ENCODE measurements around the gene ING3. TPM values are rescaled to one million over a fixed set of nuclear protein-coding genes. Genes with fewer than 3 reads are reported as not detected.

Gene ING3
- total RNA-seq, 4 donors from 2014 or later = 11.2 to 23.0 (median 16.7) TPM

DNA sequence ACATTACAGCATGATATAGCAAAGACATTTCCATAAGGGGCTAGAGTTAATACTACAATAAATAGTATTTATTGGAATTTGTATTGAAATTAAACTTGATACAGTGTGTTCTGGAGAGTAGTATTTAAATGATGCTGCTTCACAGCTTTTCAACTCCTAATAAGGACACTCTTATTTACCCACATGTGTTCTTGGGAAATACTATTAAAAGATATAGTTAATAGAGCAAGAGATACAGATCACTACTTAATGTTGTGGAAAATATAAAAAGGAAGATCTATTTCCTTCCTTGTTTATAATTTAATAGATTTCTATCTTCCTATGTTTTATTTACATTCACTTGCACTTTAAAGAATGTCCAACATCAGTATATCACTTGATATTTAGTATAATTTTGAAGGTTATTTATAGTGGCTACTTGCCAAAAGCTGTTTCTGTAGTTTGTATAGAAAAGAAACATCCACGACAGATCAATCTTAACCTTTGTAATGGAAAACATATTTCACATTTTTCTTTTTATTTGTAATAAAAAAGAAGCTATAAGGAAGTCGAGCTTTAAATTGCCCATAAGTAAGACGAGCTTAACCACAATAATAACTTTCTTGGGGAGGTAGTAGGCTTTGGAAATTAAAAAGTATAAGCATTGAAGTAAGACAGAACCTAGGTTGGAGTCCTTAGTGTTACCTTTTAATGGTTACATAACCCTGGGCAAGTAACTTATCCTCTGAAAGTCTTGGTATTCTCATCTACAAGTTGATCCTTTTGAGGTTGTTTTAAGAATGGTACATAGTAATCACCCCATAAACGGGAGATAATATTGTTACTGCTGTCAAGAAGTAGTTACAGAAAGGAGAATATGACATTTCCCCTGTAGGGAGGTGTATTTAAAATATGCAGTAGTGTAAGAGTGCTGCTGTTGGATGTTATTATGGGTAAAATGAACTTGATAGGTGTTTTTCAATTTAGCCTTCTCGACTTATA, 70.7 kb downstream of the ING3 start:
- no peak for TF ChIP-seq EP300 (IDR thresholded peaks at IDR 0.05)
- no peak for TF ChIP-seq POLR2AphosphoS5 (IDR thresholded peaks at IDR 0.05)
- TF ChIP-seq, protein P1, sequence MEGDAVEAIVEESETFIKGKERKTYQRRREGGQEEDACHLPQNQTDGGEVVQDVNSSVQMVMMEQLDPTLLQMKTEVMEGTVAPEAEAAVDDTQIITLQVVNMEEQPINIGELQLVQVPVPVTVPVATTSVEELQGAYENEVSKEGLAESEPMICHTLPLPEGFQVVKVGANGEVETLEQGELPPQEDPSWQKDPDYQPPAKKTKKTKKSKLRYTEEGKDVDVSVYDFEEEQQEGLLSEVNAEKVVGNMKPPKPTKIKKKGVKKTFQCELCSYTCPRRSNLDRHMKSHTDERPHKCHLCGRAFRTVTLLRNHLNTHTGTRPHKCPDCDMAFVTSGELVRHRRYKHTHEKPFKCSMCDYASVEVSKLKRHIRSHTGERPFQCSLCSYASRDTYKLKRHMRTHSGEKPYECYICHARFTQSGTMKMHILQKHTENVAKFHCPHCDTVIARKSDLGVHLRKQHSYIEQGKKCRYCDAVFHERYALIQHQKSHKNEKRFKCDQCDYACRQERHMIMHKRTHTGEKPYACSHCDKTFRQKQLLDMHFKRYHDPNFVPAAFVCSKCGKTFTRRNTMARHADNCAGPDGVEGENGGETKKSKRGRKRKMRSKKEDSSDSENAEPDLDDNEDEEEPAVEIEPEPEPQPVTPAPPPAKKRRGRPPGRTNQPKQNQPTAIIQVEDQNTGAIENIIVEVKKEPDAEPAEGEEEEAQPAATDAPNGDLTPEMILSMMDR (IDR thresholded peaks at IDR 0.05) = no peak
- no peak for TF ChIP-seq POLR2A (IDR thresholded peaks at IDR 0.05)
- Histone ChIP-seq H3K4me3 (no peak overlapping the region), H3K27me3 (no peaks in the 10 kb centered on the region), H3K27ac (peak overlapping the region; percentile 23 to 58 (median 36)), H3K9me3 (no peaks in the 10 kb centered on the region), H3K4me1 (peaks cover 12 to 84% (median 14%) of the 10 kb centered on the region in 3 donors), H3K36me3 (no peaks in the 10 kb centered on the region)
- no peak for ATAC-seq
- WGBS, 2 donors (ENCODE audit: low coverage in 1 of 2) = 50 to 59% methylated on average over 5 of the region's 5 CpGs

DNA sequence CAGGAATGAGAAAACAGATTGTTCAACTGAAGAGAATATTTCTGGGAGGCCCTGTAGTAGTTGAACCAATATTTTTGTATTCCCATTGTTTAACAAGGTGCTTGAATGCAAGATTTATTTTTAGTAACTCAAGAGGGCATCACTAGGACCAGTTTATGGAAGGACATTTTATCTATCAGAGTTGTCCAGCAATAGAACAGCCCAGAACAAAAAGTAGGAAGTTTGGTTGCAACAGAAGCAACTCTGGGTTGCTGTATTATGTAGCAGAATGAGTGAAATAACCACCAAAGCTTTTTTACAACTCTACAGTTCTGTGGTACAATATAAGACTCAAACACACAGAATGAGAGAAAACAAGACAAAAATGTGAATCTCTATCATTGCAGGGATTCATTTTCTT, 72.6 kb downstream of the ING3 start:
- TF ChIP-seq POLR2AphosphoS5 (IDR thresholded peaks at IDR 0.05) (no peak), EP300 (IDR thresholded peaks at IDR 0.05) (no peak), POLR2A (IDR thresholded peaks at IDR 0.05) (no peak)
- TF ChIP-seq, protein P1 (IDR thresholded peaks at IDR 0.05) = no peak
- Histone ChIP-seq H3K27ac (peak overlapping the region; percentile 20 to 67 (median 62)), H3K9me3 (no peaks in the 10 kb centered on the region), H3K27me3 (no peaks in the 10 kb centered on the region), H3K4me3 (no peak overlapping the region), H3K36me3 (no peaks in the 10 kb centered on the region), H3K4me1 (peaks cover 8 to 78% (median 9%) of the 10 kb centered on the region in 3 donors)
- ATAC-seq = no peak

DNA sequence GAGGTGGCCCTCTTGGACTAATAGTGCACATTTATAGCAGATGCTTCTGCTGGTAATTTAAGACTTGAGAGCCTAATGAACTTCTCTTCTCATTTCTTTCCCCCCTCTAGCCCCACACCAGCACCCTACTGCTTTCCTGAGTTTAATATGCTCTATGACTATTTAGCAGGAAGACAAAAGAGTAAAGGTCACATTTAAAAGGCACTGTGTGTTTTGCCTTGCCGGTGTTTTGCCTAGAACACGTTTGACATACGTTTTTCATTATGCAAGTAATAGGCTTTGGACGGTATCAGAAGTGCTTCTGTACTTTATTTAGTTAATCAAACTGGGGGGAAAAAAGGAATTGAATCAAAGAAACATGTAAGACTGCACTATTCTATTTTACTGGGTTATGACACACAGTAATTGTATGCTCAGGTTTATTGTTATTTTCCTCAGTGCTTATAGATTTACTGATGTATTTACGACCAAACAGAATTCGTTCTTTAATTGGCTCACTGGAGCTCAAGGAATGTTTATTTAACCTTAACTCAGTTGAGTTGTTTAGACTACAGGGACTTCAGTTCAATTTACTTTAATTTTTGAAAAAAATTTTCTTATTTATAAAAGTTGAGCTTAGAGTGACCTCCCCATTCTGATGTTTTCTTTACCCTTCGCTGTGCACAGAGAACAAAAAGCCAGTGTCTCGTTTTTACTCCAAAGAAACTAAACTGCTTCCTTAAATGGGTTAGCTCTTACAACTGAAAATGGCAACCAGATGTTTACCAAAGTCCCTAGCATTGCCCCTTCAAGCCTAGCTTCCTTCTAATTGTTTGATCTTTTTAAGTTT, 73.3 kb downstream of the ING3 start:
- Histone ChIP-seq H3K4me3 (no peak overlapping the region), H3K27ac (peak overlapping the region; percentile 58 to 69 (median 66)), H3K9me3 (no peaks in the 10 kb centered on the region), H3K27me3 (no peaks in the 10 kb centered on the region), H3K4me1 (peaks cover 8 to 78% (median 9%) of the 10 kb centered on the region in 3 donors), H3K36me3 (no peaks in the 10 kb centered on the region)
- 41 to 47% methylated on average over 7 to 8 of the region's 8 CpGs for WGBS, 2 donors (ENCODE audit: low coverage in 1 of 2)
- no peak for ATAC-seq
- TF ChIP-seq, protein P1 (IDR thresholded peaks at IDR 0.05) = no peak
- TF ChIP-seq POLR2A (IDR thresholded peaks at IDR 0.05) = no peak
- no peak for TF ChIP-seq EP300 (IDR thresholded peaks at IDR 0.05)
- no peak for TF ChIP-seq POLR2AphosphoS5 (IDR thresholded peaks at IDR 0.05)

DNA sequence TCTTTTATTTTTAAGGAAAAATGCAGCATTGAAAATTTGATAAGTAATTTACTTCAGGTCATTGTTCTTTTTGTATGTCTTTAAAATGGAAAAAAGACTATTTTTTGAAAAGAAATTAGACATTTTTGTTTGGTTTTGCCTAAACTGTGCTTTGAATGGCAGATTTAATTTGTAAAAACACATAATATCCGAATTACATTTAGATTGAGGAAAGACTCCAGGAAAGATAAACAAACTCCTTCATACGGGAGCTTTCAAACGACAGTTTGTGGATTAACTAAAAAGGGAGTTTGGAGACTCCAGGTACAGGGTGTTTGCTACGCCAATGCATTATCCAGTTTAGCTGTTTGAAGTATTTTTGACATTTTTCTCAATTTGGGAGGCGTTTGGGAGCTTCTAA, 74.0 kb downstream of the ING3 start:
- TF ChIP-seq POLR2A (IDR thresholded peaks at IDR 0.05) (no peak), POLR2AphosphoS5 (IDR thresholded peaks at IDR 0.05) (no peak), EP300 (IDR thresholded peaks at IDR 0.05) (no peak)
- TF ChIP-seq, protein P1 (IDR thresholded peaks at IDR 0.05) = no peak
- ATAC-seq = no peak
- 10 to 18% methylated on average over 5 of the region's 5 CpGs for WGBS, 2 donors (ENCODE audit: low coverage in 1 of 2)
- no peaks in the 10 kb centered on the region for H3K36me3 ChIP-seq
- H3K9me3 ChIP-seq = no peaks in the 10 kb centered on the region
- H3K27me3 ChIP-seq = no peaks in the 10 kb centered on the region
- H3K4me3 ChIP-seq = no peak overlapping the region
- peaks cover 8 to 71% (median 9%) of the 10 kb centered on the region in 3 donors for H3K4me1 ChIP-seq
- H3K27ac ChIP-seq = peak overlapping the region; percentile 58 to 69 (median 66)
